Caki2 (cell line): ENCODE measurements around the gene LETM1. TPM values are rescaled to one million over a fixed set of nuclear protein-coding genes. Genes with fewer than 3 reads are reported as not detected.

Experiments used
- DNase-seq: peaks from one replicate; pipeline ENCODE4 v3.0.0-alpha.2; 2015; ENCODE audit warnings: low read depth
- in situ Hi-C: cut with HindIII; loops from 2 replicates; pipeline ENCODE4 v1.10.0; 2016; ENCODE audit warnings: low sequenced_read_pairs, low pct_unique_long_range_greater_than_20kb, mixed read lengths
- total RNA-seq: library from RNA; depleted of rRNA; stranded (reverse); fragments of >200 nt; shearing (Covaris generic); gene quantifications from 2 replicates; pipeline ENCODE4 v1.2.3, GENCODE V29; 2014; ENCODE audit warnings: low replicate concordance

The LETM1 gene
- total RNA-seq, 1 experiment from 2014 or later: 28.1 TPM

- no peak for DNase-seq
- in situ Hi-C loops: no loop called here
These were observed 79.3 kb downstream of the LETM1 start for GRCh38 chr4:1776521-1777161.

GRCh38 chr4:1775731-1776500 is 80.0 kb downstream of the LETM1 start:
- in situ Hi-C loops: no loop called here
- DNase-seq: peak; percentile 53

DNA sequence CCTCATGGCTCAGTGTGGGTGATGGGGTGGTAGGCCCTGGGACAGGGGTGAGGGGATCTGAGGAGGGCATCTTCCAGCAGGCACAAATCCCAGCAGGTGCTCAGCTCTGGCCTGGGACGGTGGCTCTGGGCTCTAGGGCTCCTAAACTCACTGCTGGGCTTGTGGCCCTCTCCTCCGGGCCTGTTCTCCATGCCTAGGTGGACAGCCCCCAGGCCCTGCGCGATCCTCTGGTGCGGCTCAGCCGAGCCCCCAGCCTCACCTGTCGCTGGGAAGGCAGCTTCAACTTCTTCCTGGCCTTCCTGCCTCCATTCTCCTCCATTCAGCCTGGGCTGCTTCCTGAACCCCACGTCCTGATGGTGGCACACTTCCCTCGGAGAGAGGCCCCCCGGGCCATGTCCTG is 82.2 kb downstream of the LETM1 start:
- no peak for DNase-seq
- in situ Hi-C loops: no loop called here

GRCh38 chr4:1772853-1773538 is 83.0 kb downstream of the LETM1 start:
- in situ Hi-C loops: no loop called here
- DNase-seq: no peak

- in situ Hi-C loops: no loop called here
- no peak for DNase-seq
These were observed 84.2 kb downstream of the LETM1 start for GRCh38 chr4:1771555-1772305.

GRCh38 chr4:1770791-1771231 is 85.1 kb downstream of the LETM1 start:
- no peak for DNase-seq

DNA sequence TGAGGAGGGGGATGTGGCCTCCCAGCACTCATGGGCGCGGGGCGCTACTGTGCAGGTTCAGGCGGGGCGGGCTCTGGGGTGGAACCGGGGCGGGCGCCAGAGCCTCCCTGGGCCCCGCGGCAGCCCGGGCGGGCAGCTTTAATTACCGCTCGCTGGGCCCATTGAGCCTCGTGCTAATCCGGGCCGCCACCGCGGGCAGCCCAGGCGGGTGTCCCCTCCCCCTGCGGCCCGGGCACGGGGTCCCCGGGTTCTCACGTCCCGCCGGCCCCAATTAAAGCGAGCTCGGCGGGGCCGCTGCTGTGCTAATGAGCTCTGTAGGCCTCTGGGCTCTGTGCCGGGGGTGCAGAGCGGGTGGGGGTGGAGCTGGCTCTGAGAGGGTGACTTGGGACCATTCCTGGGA is 85.7 kb downstream of the LETM1 start:
- DNase-seq: no peak
- in situ Hi-C loops: no loop called here

More at GRCh38 chr4:1770791-1771231, 85.1 kb downstream of the LETM1 start:
- in situ Hi-C loops: no loop called here

DNA sequence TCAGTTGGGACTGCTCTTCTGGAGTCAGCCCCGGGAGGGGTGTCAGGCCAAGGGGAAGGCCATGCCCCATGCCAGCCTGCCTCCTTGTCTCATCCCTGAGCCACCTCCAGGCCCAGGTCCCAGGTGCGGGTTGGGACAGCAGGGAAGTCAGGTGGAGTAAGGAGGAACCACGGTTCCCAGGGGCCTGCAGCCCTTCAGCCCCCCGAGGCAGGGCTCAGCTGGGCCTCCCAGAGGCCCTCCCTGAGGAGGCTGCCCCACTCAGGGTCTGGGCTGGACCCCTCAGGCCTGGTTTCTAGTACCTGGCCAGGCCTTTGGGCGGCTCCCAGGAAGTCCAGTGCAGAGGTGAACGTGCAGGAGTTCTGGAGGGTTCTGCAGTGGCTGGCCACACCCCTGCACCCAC is 86.3 kb downstream of the LETM1 start:
- in situ Hi-C loops: no loop called here
- DNase-seq: no peak

GRCh38 chr4:1768367-1769034 is 87.5 kb downstream of the LETM1 start:
- no peak for DNase-seq
- in situ Hi-C loops: no loop called here

- DNase-seq: no peak
- in situ Hi-C loops: no loop called here
These were observed 88.1 kb downstream of the LETM1 start for GRCh38 chr4:1767770-1768366.

DNA sequence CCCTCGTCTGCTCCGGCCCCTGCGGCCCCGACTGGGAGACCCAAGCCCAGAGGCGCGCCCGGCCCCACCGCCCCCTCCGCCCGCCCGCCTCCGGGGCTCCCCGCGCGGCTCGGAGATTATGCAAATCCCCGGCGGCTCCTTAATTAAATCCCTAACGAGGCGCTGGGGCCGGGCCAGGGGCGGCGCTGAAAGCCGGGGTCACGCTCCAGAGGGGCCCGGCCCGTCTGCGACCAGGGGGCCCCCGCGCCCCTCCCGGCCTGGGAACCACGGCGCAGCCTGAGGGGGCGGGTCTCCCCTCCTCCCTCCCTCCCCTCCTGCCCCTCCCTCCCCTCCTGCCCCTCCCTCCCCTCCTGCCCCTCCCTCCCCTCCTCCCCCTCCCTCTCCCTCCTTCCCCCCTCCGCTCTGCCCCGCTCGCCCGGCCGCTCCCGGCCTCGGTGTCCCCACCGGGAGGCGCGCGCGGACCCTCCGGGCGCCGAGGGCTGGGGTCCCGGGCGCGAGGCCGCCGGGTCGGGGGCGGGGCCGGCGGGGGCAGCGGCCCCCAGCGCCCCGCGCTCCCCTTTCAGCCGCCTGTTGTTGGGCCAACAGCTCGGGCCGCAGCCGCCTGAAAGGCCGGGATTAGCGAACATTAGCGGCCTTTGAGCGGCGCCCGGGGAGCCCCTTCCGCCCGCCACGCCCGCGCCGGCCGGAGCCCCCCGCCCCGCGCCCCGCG is 88.7 kb downstream of the LETM1 start:
- peak; percentile 12 for DNase-seq
- in situ Hi-C loops: no loop called here

DNA sequence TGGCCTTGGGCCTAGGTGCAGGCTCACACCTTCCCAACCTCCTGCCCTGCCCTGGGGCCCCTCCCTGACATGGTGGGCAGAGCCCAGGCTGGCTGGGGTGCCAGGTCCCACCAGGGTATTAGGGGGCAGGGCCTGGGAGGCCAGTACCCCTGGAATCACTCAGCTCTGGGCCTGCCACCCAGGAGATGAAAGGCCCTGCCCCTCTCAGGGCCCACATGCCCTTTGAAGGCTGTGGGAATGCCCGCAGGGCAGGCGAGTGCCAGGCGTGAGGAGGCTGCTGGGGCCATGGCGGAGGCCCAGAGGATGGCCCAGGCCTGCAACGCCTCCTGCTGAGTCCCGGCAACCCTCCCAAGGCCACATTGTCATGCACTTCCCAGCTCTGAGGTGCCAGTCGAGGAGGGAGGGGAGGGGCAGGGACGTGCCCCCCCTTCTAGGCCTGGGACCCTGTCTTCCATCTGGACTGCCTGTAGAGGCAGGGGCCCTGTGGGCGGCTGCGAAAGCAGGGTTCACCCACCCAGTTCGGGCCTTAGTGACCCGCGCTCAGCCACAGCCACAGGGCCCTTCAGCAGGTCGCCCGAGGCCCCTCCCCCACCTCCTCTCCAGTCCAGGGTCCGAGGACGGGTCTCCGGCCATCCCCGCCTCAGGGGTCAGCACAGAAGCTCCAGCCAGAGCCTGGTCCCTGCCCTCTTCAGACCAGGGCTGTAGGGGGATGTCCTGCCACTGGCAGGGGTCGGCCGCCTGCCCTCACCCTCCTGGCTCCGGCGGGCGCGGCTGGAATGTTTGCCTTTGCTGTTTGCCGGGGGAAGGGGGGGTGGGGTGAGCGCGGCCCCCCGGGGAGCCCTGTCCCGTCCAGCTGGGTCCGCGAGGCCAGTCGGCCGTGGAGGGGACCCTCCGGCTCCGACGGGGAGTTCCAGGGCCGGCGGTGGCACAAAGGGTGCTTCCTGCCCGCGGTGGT is 89.6 kb downstream of the LETM1 start:
- peak; percentile 18 for DNase-seq
- in situ Hi-C loops: no loop called here

- DNase-seq: no peak
- in situ Hi-C loops: no loop called here
These were observed 90.4 kb downstream of the LETM1 start for GRCh38 chr4:1765409-1766072.

- DNase-seq: no peak
- in situ Hi-C loops: no loop called here
These were observed 91.3 kb downstream of the LETM1 start for GRCh38 chr4:1764670-1765069.

- in situ Hi-C loops: no loop called here
- DNase-seq: no peak
These were observed 92.3 kb downstream of the LETM1 start for GRCh38 chr4:1763550-1764080.
